Stimulated activated CD4-positive, alpha-beta T cell treated with anti-CD3 and anti-CD28 coated beads, Interleukin-4, amount 100 ng/mL, for 48 hours (primary cell): ENCODE results near the gene TRAT1.
"Not testable (repeated sequence)": the region's sequence is repeated elsewhere in the genome, so short reads cannot be mapped to it uniquely, and the experiment has no call there.

Experiments used
- DNase-seq, 2 donors: peaks; one replicate each; pipeline ENCODE4 v3.0.0-alpha.2; 2020; ENCODE audit warnings: low read depth in 2 of 2

The TRAT1 gene

GRCh38 chr3:108822123-108822897, at the start of gene TRAT1:
Gene TRAT1 (plus strand): TSS chr3:108822786. CDS start chr3:108822928, 142 bp downstream.
- DNase-seq, result no peak

- no peak for DNase-seq
These were observed 46.9 kb upstream of the TRAT1 start for GRCh38 chr3:108775649-108776048.

GRCh38 chr3:108779496-108779895, 43.1 kb upstream of the TRAT1 start:
- no peak for DNase-seq

GRCh38 chr3:108780235-108780634, 42.4 kb upstream of the TRAT1 start:
- DNase-seq, result peak; percentile 2 to 4

GRCh38 chr3:108791473-108791872, 31.1 kb upstream of the TRAT1 start:
- no peak for DNase-seq

GRCh38 chr3:108804437-108804836, 18.1 kb upstream of the TRAT1 start:
- DNase-seq, result no peak

- DNase-seq, result no peak
These were observed 17.6 kb upstream of the TRAT1 start for GRCh38 chr3:108804966-108805365.

GRCh38 chr3:108806316-108806715, 16.3 kb upstream of the TRAT1 start:
- DNase-seq, result no peak

- peak in 1 of 2 donors; percentile 46 for DNase-seq
These were observed 4.2 kb upstream of the TRAT1 start for GRCh38 chr3:108818404-108818803.

GRCh38 chr3:108820586-108820985, 2.0 kb upstream of the TRAT1 start:
- no peak for DNase-seq

GRCh38 chr3:108823227-108823626, 641 bp downstream of the TRAT1 start:
- no peak for DNase-seq

- DNase-seq, result not testable (repeated sequence)
These were observed 1.2 kb downstream of the TRAT1 start for GRCh38 chr3:108823803-108824202.

- DNase-seq, result no peak
These were observed 4.0 kb downstream of the TRAT1 start for GRCh38 chr3:108826309-108827187.

GRCh38 chr3:108830381-108830780, 7.8 kb downstream of the TRAT1 start:
- DNase-seq, result no peak

GRCh38 chr3:108830991-108831614, 8.5 kb downstream of the TRAT1 start:
- DNase-seq, result no peak

- no peak for DNase-seq
These were observed 11.0 kb downstream of the TRAT1 start for GRCh38 chr3:108833611-108834010.

- DNase-seq, result no peak
These were observed 12.0 kb downstream of the TRAT1 start for GRCh38 chr3:108834551-108834950.

- DNase-seq, result no peak
These were observed 12.5 kb downstream of the TRAT1 start for GRCh38 chr3:108835101-108835500.

GRCh38 chr3:108838436-108838835, 15.8 kb downstream of the TRAT1 start:
- peak in 1 of 2 donors; percentile 50 for DNase-seq

- no peak for DNase-seq
These were observed 23.2 kb downstream of the TRAT1 start for GRCh38 chr3:108845709-108846293.

GRCh38 chr3:108847187-108847586, 24.6 kb downstream of the TRAT1 start:
- no peak for DNase-seq

- no peak for DNase-seq
These were observed 26.5 kb downstream of the TRAT1 start for GRCh38 chr3:108849075-108849474.
